GM06990 (cell line): ENCODE data around the gene LMX1B.
"Not testable (repeated sequence)": the region's sequence is repeated elsewhere in the genome, so short reads cannot be mapped to it uniquely, and the experiment has no call there.

Experiments used
- DNase-seq: peaks from one replicate; pipeline ENCODE4 v3.0.0-alpha.2; 2011; ENCODE audit not compliant: insufficient read length; ENCODE audit errors: extremely low read depth
- H3K27me3 ChIP-seq: replicated peaks from 2 replicates; pipeline ENCODE4 v1.6.0; 2011; ENCODE audit warnings: low read length; ENCODE audit not compliant: control insufficient read depth, insufficient read depth
- H3K36me3 ChIP-seq: 2 replicates; pipeline ENCODE4 v1.5.1; 2011; ENCODE audit warnings: low read length; ENCODE audit not compliant: control insufficient read depth, insufficient read depth
- H3K4me3 ChIP-seq: replicated peaks from 2 replicates; pipeline ENCODE4 v1.5.1; 2011; ENCODE audit warnings: low read depth, mild to moderate bottlenecking, control low read depth, low read length
- TF ChIP-seq, protein P1 (sequence below): IDR thresholded peaks from 2 replicates; pipeline ENCODE4 v1.5.1; 2011; ENCODE audit warnings: low read length, control low read depth, mild to moderate bottlenecking, inconsistent platforms; ENCODE audit not compliant: insufficient read depth, poor library complexity, severe bottlenecking

LMX1B gene

GRCh38 chr9:126705767-126706697 lies 92.3 kb downstream of the LMX1B start:
- DNase-seq: peak; percentile 46
- TF ChIP-seq, protein P1, sequence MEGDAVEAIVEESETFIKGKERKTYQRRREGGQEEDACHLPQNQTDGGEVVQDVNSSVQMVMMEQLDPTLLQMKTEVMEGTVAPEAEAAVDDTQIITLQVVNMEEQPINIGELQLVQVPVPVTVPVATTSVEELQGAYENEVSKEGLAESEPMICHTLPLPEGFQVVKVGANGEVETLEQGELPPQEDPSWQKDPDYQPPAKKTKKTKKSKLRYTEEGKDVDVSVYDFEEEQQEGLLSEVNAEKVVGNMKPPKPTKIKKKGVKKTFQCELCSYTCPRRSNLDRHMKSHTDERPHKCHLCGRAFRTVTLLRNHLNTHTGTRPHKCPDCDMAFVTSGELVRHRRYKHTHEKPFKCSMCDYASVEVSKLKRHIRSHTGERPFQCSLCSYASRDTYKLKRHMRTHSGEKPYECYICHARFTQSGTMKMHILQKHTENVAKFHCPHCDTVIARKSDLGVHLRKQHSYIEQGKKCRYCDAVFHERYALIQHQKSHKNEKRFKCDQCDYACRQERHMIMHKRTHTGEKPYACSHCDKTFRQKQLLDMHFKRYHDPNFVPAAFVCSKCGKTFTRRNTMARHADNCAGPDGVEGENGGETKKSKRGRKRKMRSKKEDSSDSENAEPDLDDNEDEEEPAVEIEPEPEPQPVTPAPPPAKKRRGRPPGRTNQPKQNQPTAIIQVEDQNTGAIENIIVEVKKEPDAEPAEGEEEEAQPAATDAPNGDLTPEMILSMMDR: peak; percentile 77
- H3K36me3 ChIP-seq: no peaks in the 10 kb centered on the region
- H3K27me3 ChIP-seq: no peaks in the 10 kb centered on the region; the same call in 1 of the 2 replicates
- no peak overlapping the region for H3K4me3 ChIP-seq

DNA sequence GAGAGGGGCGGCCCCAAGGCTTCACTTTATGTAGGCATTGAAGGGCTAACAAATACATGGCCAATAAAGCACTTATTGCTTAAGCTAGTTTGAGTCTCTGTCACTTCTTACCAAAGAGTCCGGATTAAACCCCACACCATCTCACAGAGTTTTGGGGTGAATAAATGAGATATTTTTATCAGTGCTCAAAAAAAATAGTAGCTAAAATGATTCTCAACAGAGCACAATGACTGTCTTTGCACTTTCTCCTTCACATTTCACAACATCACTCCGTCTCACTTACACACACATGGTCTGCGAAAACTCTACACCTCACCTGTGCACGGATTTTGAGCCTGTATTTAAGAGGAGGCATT lies 92.9 kb downstream of the LMX1B start:
- no peak overlapping the region for H3K4me3 ChIP-seq
- TF ChIP-seq, protein P1: no peak
- H3K27me3 ChIP-seq: no peaks in the 10 kb centered on the region; the same call in 1 of the 2 replicates
- DNase-seq: no peak
- H3K36me3 ChIP-seq: no peaks in the 10 kb centered on the region

- Histone ChIP-seq H3K27me3 (no peaks in the 10 kb centered on the region; the same call in 1 of the 2 replicates), H3K4me3 (no peak overlapping the region), H3K36me3 (no peaks in the 10 kb centered on the region)
- TF ChIP-seq, protein P1: no peak
- DNase-seq: no peak
These were observed 93.4 kb downstream of the LMX1B start for GRCh38 chr9:126707083-126707482.

DNA sequence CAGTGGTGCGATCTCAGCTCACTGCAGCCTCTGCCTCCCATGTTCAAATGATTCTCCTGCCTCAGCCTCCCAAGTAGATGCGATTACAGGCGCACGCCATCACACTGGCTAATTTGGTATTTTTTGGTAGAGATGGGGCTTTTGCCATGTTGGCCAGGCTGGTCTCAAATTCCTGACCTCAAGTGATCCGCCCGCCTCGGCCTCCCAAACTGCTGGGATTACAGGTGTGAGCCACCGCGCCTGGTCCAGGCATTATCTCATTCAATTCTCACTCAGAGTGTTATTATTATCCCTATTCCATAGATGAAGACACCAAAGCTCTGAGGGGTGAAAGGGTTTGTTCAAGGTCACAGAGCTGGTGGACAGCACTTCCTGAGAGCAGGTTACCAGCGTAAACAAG lies 94.0 kb downstream of the LMX1B start:
- not testable (repeated sequence) for H3K27me3 ChIP-seq, H3K36me3 ChIP-seq, H3K4me3 ChIP-seq, DNase-seq

DNA sequence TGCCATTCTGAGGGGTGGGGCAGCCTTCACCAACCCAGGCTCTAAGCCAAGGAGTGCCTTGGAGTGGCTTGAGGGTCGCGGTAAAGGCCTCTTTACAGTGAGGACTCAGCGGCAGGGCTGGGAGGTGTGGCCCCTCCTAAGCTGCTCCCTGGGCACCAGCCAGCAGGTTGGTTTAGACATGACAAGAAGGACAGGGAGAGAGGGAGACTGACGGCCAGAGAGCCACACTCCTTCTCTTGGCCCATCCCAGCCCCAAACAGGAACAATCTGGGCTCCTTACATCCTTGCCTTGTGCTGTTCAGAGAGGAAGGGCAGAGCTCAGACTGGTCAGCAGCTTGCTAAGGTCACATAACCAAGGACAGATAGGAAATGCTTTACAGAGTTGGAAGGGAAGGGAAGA lies 94.5 kb downstream of the LMX1B start:
- TF ChIP-seq, protein P1: no peak
- Histone ChIP-seq H3K4me3 (no peak overlapping the region), H3K36me3 (no peaks in the 10 kb centered on the region), H3K27me3 (no peaks in the 10 kb centered on the region; the same call in 1 of the 2 replicates)
- no peak for DNase-seq

- Histone ChIP-seq H3K4me3 (no peak overlapping the region), H3K36me3 (no peaks in the 10 kb centered on the region), H3K27me3 (no peaks in the 10 kb centered on the region)
- TF ChIP-seq, protein P1: no peak
- DNase-seq: no peak
These were observed 95.5 kb downstream of the LMX1B start for GRCh38 chr9:126709241-126709640.
